ENCODE data around the gene PPP1R8.
"Not testable (repeated sequence)": the region's sequence is repeated elsewhere in the genome, so short reads cannot be mapped to it uniquely, and the experiment has no call there.

PPP1R8 gene

GRCh38 chr1:27789540-27790041 lies 41.0 kb upstream of the PPP1R8 start:
- no peak for TF ChIP-seq CTCF (IDR thresholded peaks at IDR 0.05)
- Histone ChIP-seq H3K27me3 (no peaks in the 10 kb centered on the region), H3K4me3 (ENCODE audit: low read depth in 1 of 2, low read length in 1 of 2) (no peak overlapping the region), H3K9me3 (no peaks in the 10 kb centered on the region), H3K36me3 (peaks cover 35% of the 10 kb centered on the region), H3K27ac (peak overlapping the region; percentile 77), H3K4me1 (ENCODE audit: control insufficient read depth in 1 of 2, insufficient read depth in 1 of 2, low read depth in 1 of 2, low read length in 1 of 2) (peaks cover 22 to 23% of the 10 kb centered on the region in 2 experiments)

GRCh38 chr1:27790270-27790669 lies 40.3 kb upstream of the PPP1R8 start:
- H3K9me3 ChIP-seq; H3K27me3 ChIP-seq; H3K4me3 ChIP-seq (ENCODE audit: low read depth in 1 of 2, low read length in 1 of 2): not testable (repeated sequence)
- Histone ChIP-seq H3K27ac (peak overlapping the region; percentile 77), H3K36me3 (peaks cover 42% of the 10 kb centered on the region), H3K4me1 (ENCODE audit: control insufficient read depth in 1 of 2, insufficient read depth in 1 of 2, low read depth in 1 of 2, low read length in 1 of 2) (peaks cover 22 to 23% of the 10 kb centered on the region in 2 experiments)

- Histone ChIP-seq H3K36me3 (peaks cover 76% of the 10 kb centered on the region), H3K4me1 (ENCODE audit: control insufficient read depth in 1 of 2, insufficient read depth in 1 of 2, low read depth in 1 of 2, low read length in 1 of 2) (peaks cover 10 to 12% of the 10 kb centered on the region in 2 experiments), H3K9me3 (no peaks in the 10 kb centered on the region), H3K27ac (no peak overlapping the region), H3K27me3 (no peaks in the 10 kb centered on the region), H3K4me3 (ENCODE audit: low read depth in 1 of 2, low read length in 1 of 2) (no peak overlapping the region)
- TF ChIP-seq CTCF (IDR thresholded peaks at IDR 0.05), result no peak
These were observed 35.0 kb upstream of the PPP1R8 start for GRCh38 chr1:27795601-27796000.

GRCh38 chr1:27804791-27805190 lies 25.8 kb upstream of the PPP1R8 start:
- Histone ChIP-seq H3K4me3 (ENCODE audit: low read depth in 1 of 2, low read length in 1 of 2) (no peak overlapping the region), H3K27ac (no peak overlapping the region), H3K36me3 (peaks cover 76% of the 10 kb centered on the region), H3K27me3 (no peaks in the 10 kb centered on the region), H3K9me3 (no peaks in the 10 kb centered on the region), H3K4me1 (ENCODE audit: control insufficient read depth in 1 of 2, insufficient read depth in 1 of 2, low read depth in 1 of 2, low read length in 1 of 2) (no peaks in the 10 kb centered on the region)
- TF ChIP-seq CTCF (IDR thresholded peaks at IDR 0.05), result no peak

GRCh38 chr1:27806758-27807157 lies 23.8 kb upstream of the PPP1R8 start:
- TF ChIP-seq CTCF (IDR thresholded peaks at IDR 0.05), result no peak

GRCh38 chr1:27807385-27807784 lies 23.2 kb upstream of the PPP1R8 start:
- Histone ChIP-seq H3K27ac (no peak overlapping the region), H3K36me3 (peaks cover 56% of the 10 kb centered on the region), H3K4me3 (ENCODE audit: low read depth in 1 of 2, low read length in 1 of 2) (no peak overlapping the region), H3K9me3 (no peaks in the 10 kb centered on the region), H3K27me3 (no peaks in the 10 kb centered on the region), H3K4me1 (ENCODE audit: control insufficient read depth in 1 of 2, insufficient read depth in 1 of 2, low read depth in 1 of 2, low read length in 1 of 2) (no peaks in the 10 kb centered on the region)
- TF ChIP-seq CTCF (IDR thresholded peaks at IDR 0.05), result no peak

More at GRCh38 chr1:27806758-27807157, 23.8 kb upstream of the PPP1R8 start:
- H3K27me3 ChIP-seq, result no peaks in the 10 kb centered on the region
- no peak overlapping the region for H3K27ac ChIP-seq
- H3K9me3 ChIP-seq, result no peaks in the 10 kb centered on the region
- peaks cover 56% of the 10 kb centered on the region for H3K36me3 ChIP-seq
- H3K4me1 ChIP-seq (ENCODE audit: control insufficient read depth in 1 of 2, insufficient read depth in 1 of 2, low read depth in 1 of 2, low read length in 1 of 2), result no peaks in the 10 kb centered on the region
- no peak overlapping the region for H3K4me3 ChIP-seq (ENCODE audit: low read depth in 1 of 2, low read length in 1 of 2)

- H3K9me3 ChIP-seq, result not testable (repeated sequence)
- H3K36me3 ChIP-seq, result peaks cover 56% of the 10 kb centered on the region
These were observed 22.5 kb upstream of the PPP1R8 start for GRCh38 chr1:27808131-27808530.

More at GRCh38 chr1:27808131-27808530, 22.5 kb upstream of the PPP1R8 start:
- H3K4me1 ChIP-seq (ENCODE audit: control insufficient read depth in 1 of 2, insufficient read depth in 1 of 2, low read depth in 1 of 2, low read length in 1 of 2); H3K4me3 ChIP-seq (ENCODE audit: low read depth in 1 of 2, low read length in 1 of 2); H3K27ac ChIP-seq; H3K27me3 ChIP-seq: not testable (repeated sequence)
